ENCODE data around the gene PSMC4.

DNA sequence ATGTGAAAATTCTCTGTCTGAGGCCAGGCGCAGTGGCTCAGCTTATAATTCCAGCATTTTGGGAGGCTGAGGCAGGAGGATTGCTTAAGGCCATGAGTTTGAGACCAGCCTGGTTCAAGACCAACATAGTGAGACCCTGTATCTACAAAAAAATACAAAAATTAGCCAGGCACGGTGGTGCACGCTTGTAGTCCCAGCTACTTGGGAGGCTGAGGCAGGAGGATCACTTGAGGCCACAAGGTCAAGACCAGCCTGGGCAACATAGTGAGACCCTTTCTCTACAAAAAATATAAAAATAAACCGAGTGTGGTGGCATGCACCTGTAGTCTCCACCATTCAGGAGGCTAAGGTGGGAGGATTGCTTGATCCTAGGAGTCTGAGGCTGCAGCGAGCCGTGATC is 34.3 kb upstream of the PSMC4 start:
- TF ChIP-seq, protein P1, sequence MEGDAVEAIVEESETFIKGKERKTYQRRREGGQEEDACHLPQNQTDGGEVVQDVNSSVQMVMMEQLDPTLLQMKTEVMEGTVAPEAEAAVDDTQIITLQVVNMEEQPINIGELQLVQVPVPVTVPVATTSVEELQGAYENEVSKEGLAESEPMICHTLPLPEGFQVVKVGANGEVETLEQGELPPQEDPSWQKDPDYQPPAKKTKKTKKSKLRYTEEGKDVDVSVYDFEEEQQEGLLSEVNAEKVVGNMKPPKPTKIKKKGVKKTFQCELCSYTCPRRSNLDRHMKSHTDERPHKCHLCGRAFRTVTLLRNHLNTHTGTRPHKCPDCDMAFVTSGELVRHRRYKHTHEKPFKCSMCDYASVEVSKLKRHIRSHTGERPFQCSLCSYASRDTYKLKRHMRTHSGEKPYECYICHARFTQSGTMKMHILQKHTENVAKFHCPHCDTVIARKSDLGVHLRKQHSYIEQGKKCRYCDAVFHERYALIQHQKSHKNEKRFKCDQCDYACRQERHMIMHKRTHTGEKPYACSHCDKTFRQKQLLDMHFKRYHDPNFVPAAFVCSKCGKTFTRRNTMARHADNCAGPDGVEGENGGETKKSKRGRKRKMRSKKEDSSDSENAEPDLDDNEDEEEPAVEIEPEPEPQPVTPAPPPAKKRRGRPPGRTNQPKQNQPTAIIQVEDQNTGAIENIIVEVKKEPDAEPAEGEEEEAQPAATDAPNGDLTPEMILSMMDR (IDR thresholded peaks at IDR 0.05; ENCODE audit: low read depth, low read length) = no peak
- no peak for TF ChIP-seq EZH2phosphoT487 (IDR thresholded peaks at IDR 0.05; ENCODE audit: low read depth)
